Panc1 (cell line): ENCODE results near the gene CBY1. TPM values are rescaled to one million over a fixed set of nuclear protein-coding genes. Genes with fewer than 3 reads are reported as not detected.

Experiments
- ATAC-seq: fragments of 200-7000 bp; cut with Tn5 transposase; 2 replicates; pipeline ENCODE4 v1.9.1; 2020; ENCODE audit warnings: mild to moderate bottlenecking, moderate library complexity
- BruUV-seq: library from RNA; stranded (reverse); fragments of 400-500 nt; replicated peaks from 2 replicates; lab custom pipeline; 2021; lab: Mats Ljungman, UMichigan
- CTCF ChIA-PET: fragments of 300-600 bp; sonication (Branson Sonifier 250); formaldehyde crosslinking; loops from one replicate; lab custom pipeline; 2022; ENCODE audit warnings: antibody characterized with exemption; lab: Charles Lee
- POLR2A ChIA-PET: fragments of 300-600 bp; sonication (Branson Sonifier 250); formaldehyde crosslinking; loops from one replicate; lab custom pipeline; 2022; ENCODE audit warnings: antibody characterized with exemption; lab: Charles Lee
- DNase-seq: peaks from one replicate; pipeline ENCODE4 v3.0.0-alpha.2; 2010; ENCODE audit warnings: low read depth, low spot score
- H3K27ac ChIP-seq: 2 replicates; pipeline ENCODE4 v1.5.1; 2011; ENCODE audit warnings: mild to moderate bottlenecking, low read length, inconsistent platforms
- H3K27me3 ChIP-seq: fragments of 200-500 bp; sonication (Bioruptor generic); 2 replicates; pipeline ENCODE4 v1.6.0; 2014; ENCODE audit warnings: low read length, inconsistent platforms; ENCODE audit not compliant: control insufficient read depth, insufficient read depth
- H3K36me3 ChIP-seq: fragments of 200-500 bp; sonication (Bioruptor generic); 2 replicates; pipeline ENCODE4 v1.5.1; 2014; ENCODE audit warnings: inconsistent platforms, mild to moderate bottlenecking, low read length, moderate library complexity; ENCODE audit not compliant: control insufficient read depth, insufficient read depth
- H3K4me1 ChIP-seq: 2 replicates; pipeline ENCODE4 v1.5.1; 2011; ENCODE audit warnings: inconsistent platforms, mild to moderate bottlenecking, low read length, moderate library complexity; ENCODE audit not compliant: control insufficient read depth, insufficient read depth
- H3K4me3 ChIP-seq, 2 experiments: 2 replicates each; pipeline ENCODE4 v1.5.1; 2011 to 2012; ENCODE audit warnings: low read depth in 2 of 2, low read length in 2 of 2, mild to moderate bottlenecking in 2 of 2, inconsistent platforms in 1 of 2, moderate library complexity in 1 of 2
- H3K9me3 ChIP-seq: fragments of 200-500 bp; sonication (Bioruptor generic); 2 replicates; pipeline ENCODE4 v1.5.1; 2014; ENCODE audit warnings: low read depth, mild to moderate bottlenecking, inconsistent platforms, low read length, moderate library complexity; ENCODE audit not compliant: control insufficient read depth, insufficient read depth
- CTCF ChIP-seq: fragments of 450-650 bp; IDR thresholded peaks from 2 replicates; pipeline ENCODE4 v1.5.1; 2017; ENCODE audit warnings: mild to moderate bottlenecking
- POLR2AphosphoS5 ChIP-seq: IDR thresholded peaks from 2 replicates; pipeline ENCODE4 v1.6.1; 2012; ENCODE audit warnings: mild to moderate bottlenecking, low read depth, low read length, moderate library complexity
- REST ChIP-seq, 2 experiments: IDR thresholded peaks; 2 replicates each; pipeline ENCODE4 v1.6.1; 2011 to 2012; ENCODE audit warnings: low read depth in 2 of 2, control low read depth in 1 of 2, low read length in 1 of 2, mild to moderate bottlenecking in 1 of 2, moderate library complexity in 1 of 2; ENCODE audit not compliant: insufficient read depth in 1 of 2
- SIN3A ChIP-seq: IDR thresholded peaks from 2 replicates; pipeline ENCODE4 v1.6.1; 2012; ENCODE audit warnings: low read depth, mild to moderate bottlenecking, low read length, moderate library complexity, borderline replicate concordance; ENCODE audit not compliant: insufficient read depth
- TCF7L2 ChIP-seq: IDR thresholded peaks from 2 replicates; pipeline ENCODE4 v1.6.1; 2011; ENCODE audit warnings: mild to moderate bottlenecking, low read depth, low read length, inconsistent platforms
- in situ Hi-C: cut with HindIII; loops from 2 replicates; pipeline ENCODE4 v1.10.0; 2016; ENCODE audit warnings: low sequenced_read_pairs, low pct_unique_long_range_greater_than_20kb
- intact Hi-C: fragments of 100-400 bp; cut with micrococcal nuclease; formaldehyde crosslinking; loops from one replicate; pipeline ENCODE4 v1.10.0; 2022; ENCODE audit not compliant: unreplicated experiment
- total RNA-seq: library from RNA; stranded (reverse); gene quantifications from one replicate; pipeline ENCODE4 v1.2.1, GENCODE V29; 2021; ENCODE audit not compliant: unreplicated experiment

The CBY1 gene
- total RNA-seq, 1 experiment from 2014 or later: 20.4 TPM

GRCh38 chr22:38611559-38611958, 44.9 kb upstream of the CBY1 start:
- intact Hi-C loops (no loop called here), in situ Hi-C loops (no loop called here)
- DNase-seq (no peak), ATAC-seq (no peak)
- Histone ChIP-seq H3K9me3 (no peaks in the 10 kb centered on the region), H3K27me3 (no peaks in the 10 kb centered on the region), H3K4me3 (no peak overlapping the region), H3K27ac (no peak overlapping the region), H3K4me1 (peaks cover 2% of the 10 kb centered on the region), H3K36me3 (no peaks in the 10 kb centered on the region)
- ChIA-PET POLR2A (interaction anchor here (0.5 kb wide), 2 partner anchors 94 to 293 kb away, joined by 3 to 6 read pairs; partner anchors contain the start of gene GTPBP1), CTCF (no interaction called here)
- TF ChIP-seq REST (IDR thresholded peaks at IDR 0.05; ENCODE audit: insufficient read depth in 1 of 2, low read depth in 2 of 2, low read length in 1 of 2) (no peak), CTCF (no peak)
- no TSS peak for BruUV-seq

- ATAC-seq (no peak), DNase-seq (no peak)
- Histone ChIP-seq H3K36me3 (no peaks in the 10 kb centered on the region), H3K4me3 (no peak overlapping the region), H3K4me1 (no peaks in the 10 kb centered on the region), H3K9me3 (no peaks in the 10 kb centered on the region), H3K27me3 (no peaks in the 10 kb centered on the region), H3K27ac (no peak overlapping the region)
- ChIA-PET CTCF (no interaction called here), POLR2A (no interaction called here)
- intact Hi-C loops: no loop called here
- no TSS peak for BruUV-seq
- in situ Hi-C loops: no loop called here
- TF ChIP-seq SIN3A: no peak
- no peak for TF ChIP-seq CTCF
- TF ChIP-seq REST (IDR thresholded peaks at IDR 0.05; ENCODE audit: insufficient read depth in 1 of 2, low read depth in 2 of 2, low read length in 1 of 2): no peak
- TF ChIP-seq TCF7L2: no peak
- no peak for TF ChIP-seq POLR2AphosphoS5
Measured at GRCh38 chr22:38612217-38613006, 44.0 kb upstream of the CBY1 start.
